ENCODE results near the gene CIROP.

CIROP gene

GRCh38 chr14:23130871-23131270 lies 26.1 kb upstream of the CIROP start:
- no peak for DNase-seq (ENCODE audit: low read depth, low spot score)

DNA sequence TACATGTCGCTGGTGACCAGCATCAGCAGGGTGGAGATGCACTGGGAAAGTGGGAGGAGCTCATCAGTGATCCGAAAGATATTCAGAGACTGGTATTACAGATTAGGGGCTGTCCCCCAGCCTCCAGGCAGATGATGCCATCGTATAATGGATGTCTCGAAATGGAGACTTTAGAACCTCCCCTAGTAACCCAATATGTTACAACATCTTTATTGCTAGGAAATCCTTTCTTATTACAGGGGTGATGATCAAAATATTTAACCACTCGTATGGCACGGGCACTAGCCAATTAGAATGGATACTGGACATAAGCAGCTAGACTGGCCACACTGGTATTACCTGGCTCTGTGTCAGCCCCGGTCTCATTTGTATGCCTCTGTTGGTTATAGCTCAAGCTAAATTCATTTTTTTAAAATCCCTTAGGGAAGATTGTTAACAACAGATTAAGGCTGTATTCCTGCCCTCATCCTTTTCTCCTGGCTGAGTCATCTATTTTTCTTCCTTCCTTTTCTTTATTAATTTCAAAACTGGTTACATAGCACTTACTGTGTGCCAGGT lies 25.0 kb upstream of the CIROP start:
- no peak for DNase-seq (ENCODE audit: low read depth, low spot score)

GRCh38 chr14:23128969-23129758 lies 24.4 kb upstream of the CIROP start:
- DNase-seq (ENCODE audit: low read depth, low spot score), result no peak

GRCh38 chr14:23127861-23128260 lies 23.1 kb upstream of the CIROP start:
- DNase-seq (ENCODE audit: low read depth, low spot score), result no peak

DNA sequence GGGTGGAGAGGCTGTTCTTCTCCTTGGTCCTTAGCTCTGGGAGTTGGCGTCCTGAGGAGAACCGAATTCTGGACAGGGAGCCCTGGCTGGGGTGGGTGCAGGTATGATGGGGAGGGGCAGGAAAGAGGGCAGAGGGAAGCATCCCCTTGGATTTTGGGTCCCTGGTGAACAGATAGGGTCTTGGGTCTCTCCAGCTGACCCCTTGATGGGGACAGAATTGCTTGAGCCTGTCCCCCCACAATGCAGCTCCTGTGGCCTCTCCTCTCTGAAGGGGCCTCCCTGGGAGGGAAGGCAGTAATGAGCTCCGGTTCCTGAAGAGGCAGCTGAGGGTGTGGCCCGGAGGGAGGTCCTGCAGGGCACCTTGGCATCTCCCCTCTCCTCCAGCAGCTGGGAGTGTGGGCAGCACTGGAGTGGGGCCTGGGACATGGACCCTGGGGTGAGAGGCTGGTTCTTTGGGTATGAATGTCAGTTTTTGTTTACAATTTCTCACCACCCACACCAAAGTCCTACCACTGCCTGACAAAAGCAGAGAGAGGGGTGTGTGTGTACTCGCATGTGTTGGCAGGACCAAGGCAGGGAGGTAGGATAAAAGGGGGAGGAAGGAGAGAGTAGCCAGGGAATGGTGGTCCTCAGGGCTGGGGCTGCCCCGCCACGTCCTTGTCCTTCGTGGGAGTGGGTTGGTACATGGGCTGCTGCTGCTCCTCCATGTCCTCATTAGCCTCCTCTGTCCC lies 21.9 kb upstream of the CIROP start:
- no peak for DNase-seq (ENCODE audit: low read depth, low spot score)

DNA sequence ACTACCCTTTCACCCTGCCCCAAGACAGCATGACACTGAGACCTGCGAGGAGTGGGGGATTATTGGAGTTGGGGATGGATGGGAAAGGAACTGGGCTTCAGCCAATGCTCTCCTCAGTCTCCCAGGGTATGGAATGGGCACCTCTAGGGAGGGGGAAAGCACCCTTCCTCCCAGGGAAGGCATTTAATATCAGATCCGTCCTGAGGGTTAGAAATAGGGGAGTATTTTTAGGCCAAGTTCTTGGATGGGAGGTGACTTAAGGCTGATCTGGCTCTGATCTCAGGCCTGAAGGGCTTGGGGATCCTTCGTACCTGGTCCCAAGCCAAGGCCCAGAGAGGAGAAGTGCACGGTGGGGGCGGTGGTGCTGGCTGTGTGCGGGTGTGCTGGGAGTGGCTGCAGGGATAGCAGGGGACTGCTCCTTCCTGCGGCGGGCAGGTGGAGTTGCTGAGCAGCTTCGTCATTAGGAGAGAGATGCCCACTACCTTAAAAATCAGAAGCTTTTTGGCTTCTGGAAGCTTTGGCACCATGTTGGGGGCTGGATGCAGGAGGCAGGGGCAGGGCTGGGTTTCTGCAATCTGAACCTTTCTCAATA lies 21.2 kb upstream of the CIROP start:
- no peak for DNase-seq (ENCODE audit: low read depth, low spot score)

GRCh38 chr14:23125011-23125410 lies 20.2 kb upstream of the CIROP start:
- no peak for DNase-seq (ENCODE audit: low read depth, low spot score)

DNA sequence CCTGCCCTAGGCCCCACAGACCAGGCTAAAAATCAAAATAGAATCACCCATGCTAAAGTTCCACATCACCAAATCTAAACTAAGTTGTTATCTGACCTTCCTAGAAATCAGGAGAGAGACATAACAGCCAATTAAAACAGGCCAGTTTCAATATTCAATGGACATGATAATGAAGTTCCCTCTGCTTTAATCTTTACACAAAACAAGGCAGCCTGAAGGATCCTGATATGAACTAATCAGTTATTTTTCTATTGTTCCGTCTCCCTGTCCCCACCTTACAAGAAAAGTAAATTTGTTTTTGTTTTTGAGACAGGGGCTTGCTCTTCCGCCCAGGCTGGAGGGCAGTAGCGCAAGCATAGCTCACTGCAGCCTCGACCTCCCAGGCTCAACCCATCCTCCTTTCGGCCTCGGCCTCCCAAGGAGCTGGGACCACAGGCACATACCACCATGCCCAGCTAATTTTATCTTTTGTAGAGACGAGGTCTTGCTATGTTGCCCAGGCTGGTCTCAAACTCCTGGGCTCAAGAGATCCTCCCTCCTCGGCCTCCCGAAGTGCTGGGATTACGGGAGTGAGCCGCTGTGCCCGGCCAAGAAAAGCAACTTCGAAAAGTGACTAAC lies 19.7 kb upstream of the CIROP start:
- no peak for DNase-seq (ENCODE audit: low read depth, low spot score)

- DNase-seq (ENCODE audit: low read depth, low spot score), result no peak
Observed at GRCh38 chr14:23123419-23123818, 18.6 kb upstream of the CIROP start.

DNA sequence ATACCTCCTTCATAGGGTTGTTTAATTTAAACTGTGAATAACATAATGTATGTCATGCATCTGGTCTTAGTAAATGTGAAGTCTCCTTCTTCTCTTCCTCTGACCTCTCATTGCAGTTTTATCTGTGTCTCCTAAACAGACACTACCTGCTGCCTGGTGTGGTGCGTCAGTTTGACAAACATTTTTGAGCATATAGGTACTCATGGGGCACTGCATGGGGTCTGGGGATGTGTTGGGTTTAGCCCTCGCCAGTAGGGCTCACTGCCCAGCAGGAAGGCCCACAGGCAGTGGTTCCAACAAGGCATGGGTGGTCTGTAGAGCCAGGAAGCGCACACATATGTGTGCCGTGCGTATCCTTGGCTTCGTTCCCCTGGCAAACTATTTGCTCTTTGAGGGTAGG lies 17.3 kb upstream of the CIROP start:
- DNase-seq (ENCODE audit: low read depth, low spot score), result no peak

- DNase-seq (ENCODE audit: low read depth, low spot score), result no peak
Observed at GRCh38 chr14:23121361-23121771, 16.6 kb upstream of the CIROP start.

DNA sequence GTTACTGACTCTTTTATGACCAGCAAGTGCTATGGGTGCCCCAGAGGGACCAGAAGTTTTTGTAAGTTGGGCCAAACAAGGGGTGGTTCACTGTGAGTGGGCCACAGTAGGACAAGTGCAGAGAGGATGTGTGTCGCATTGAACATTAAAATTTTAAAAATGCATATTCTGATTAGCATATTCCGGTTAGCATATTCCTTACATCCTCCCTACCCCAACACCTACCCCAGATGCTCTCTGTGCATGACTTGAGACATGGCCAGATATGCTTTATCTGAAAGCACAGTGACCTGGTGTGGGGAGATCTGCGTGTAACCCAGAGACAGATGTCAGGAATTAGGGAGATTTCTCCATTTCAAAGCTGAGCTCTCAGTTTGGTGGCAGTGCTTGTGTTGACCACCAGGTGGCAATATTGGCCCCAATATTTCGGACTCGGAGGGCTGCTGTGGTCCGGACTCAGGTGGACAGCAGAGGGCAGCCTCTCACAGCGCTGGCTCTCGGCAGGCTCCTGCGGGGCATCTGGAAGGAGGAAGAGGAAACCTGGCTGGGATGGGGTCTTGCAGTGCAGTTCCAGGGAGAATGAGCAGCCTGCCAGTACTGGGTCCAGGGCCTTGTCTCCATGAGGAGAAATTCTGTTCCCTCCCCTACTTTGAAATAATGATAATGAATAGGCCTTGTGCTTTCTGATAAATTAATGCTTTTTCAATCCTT lies 15.9 kb upstream of the CIROP start:
- DNase-seq (ENCODE audit: low read depth, low spot score), result peak; percentile 54

- no peak for DNase-seq (ENCODE audit: low read depth, low spot score)
Observed at GRCh38 chr14:23119363-23120327, 14.9 kb upstream of the CIROP start.

DNA sequence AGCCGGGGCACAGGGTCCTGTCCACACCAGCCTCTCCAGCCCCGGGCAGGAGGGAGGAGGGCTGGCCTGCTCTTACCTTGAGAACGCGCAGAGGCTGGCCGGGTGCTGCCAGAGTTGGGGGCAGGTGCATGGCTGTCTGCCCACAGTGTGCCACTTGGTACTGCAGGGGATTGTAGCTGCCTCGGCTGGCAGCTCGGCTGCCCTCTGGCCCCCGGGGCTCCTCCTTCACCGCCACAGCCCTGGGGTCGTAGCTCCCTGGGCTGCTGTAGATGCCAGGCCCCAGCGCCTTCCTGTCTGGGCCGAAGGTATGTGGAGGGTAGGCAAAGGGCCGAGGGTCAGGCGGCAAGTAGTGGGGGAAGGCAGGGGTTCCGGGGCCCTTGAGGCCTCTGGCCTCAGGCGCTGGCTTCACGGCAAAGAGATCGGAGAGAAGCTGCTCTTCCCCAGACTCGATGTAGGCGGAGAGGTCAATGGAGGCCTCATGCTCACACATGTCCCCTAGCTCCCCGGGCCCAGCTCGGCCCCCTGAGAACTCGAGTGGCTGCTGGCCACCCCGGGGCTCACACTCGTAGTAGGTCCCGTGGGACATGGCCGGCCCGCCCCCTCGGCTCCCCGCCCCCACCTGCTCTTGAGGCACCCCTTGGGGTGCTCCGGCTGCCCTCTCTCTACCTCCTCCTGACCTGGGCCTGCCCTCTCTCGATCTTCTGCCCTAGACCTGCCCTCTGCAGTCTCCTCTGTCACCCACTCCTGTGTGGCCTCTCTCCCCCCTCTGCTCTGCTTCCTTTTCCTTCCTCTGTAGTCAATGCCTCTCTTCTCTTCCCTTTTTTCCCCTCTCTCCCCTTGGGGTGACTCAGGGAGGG lies 13.9 kb upstream of the CIROP start, which contains the start of gene CEBPE:
TSS of gene CEBPE (minus strand) at position 750 of the 857 bp plus-strand sequence. CDS start at position 586, 164 bp downstream.
- DNase-seq (ENCODE audit: low read depth, low spot score), result no peak

- DNase-seq (ENCODE audit: low read depth, low spot score), result no peak
Observed at GRCh38 chr14:23117371-23118020, 12.7 kb upstream of the CIROP start.

GRCh38 chr14:23115918-23116317 lies 11.1 kb upstream of the CIROP start:
- DNase-seq (ENCODE audit: low read depth, low spot score), result no peak

DNA sequence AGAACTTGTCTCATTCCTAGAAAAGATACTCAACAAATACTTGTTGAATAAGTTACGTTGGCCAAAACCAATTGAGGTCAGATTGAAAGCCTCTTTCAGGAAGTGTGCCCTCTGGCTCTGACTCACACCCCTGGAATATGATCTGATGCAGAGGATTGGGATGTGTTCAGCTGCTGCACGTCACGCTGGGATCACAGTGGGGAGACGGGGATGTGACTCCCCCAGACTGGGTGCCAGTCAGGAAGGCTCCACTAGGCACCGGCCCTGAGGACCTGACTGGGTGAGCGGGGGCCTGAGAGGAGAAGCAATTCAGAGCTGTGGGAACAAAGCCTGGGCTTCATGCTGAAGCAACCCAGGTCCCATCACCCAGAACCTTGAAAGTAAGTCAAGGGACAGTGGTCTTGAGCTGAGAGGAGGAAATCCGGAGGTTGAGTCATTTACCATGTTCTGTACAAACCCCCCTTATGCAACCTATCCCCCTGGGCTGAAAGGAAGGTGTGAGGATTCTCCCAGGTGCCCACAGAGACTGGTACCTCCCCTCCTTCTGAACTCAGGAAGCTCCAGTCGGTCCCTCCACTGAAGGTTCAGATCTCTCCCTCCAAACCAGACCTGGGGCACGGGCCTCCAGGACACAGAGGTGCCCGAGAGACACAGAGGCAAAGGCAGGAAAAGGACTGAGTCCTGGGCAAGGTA lies 10.4 kb upstream of the CIROP start:
- no peak for DNase-seq (ENCODE audit: low read depth, low spot score)

DNA sequence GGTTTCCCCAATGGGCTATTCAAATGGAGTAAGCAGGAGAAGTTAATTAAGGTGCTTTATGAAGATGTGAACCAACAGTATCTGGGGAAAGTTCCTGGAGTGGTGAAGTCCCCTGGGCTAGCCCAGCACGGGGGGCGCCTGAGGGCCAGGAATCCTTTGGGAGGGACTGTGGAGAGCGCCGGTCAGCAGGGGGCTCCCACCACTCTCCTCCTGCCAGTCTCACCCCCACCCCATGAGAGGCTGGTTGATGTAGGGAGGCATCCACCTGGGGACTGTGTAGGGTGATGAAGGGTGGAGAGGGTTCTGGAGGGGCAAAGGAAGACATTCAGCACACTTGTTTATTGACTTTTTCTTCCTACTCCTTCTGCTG lies 9.9 kb upstream of the CIROP start:
- DNase-seq (ENCODE audit: low read depth, low spot score), result no peak

Data from activated CD4-positive, CD25-positive, alpha-beta regulatory T cell treated with anti-CD3 and anti-CD28 coated beads, Interleukin-2, amount 50 U/mL, for 16 hours (primary cell).